ENCODE data around the gene FCHSD2.
"Not testable (repeated sequence)": the region's sequence is repeated elsewhere in the genome, so short reads cannot be mapped to it uniquely, and the experiment has no call there.

FCHSD2 gene

GRCh38 chr11:73061434-73061833, 80.7 kb downstream of the FCHSD2 start:
- not testable (repeated sequence) for DNase-seq (ENCODE audit: low read depth, low spot score)

- DNase-seq (ENCODE audit: low read depth, low spot score) = no peak
These were observed 82.2 kb downstream of the FCHSD2 start for GRCh38 chr11:73059915-73060314.

GRCh38 chr11:73058989-73059674, 83.0 kb downstream of the FCHSD2 start:
- no peak for DNase-seq (ENCODE audit: low read depth, low spot score)

- DNase-seq (ENCODE audit: low read depth, low spot score) = no peak
These were observed 86.3 kb downstream of the FCHSD2 start for GRCh38 chr11:73055655-73056354.

GRCh38 chr11:73055002-73055401, 87.1 kb downstream of the FCHSD2 start:
- no peak for DNase-seq (ENCODE audit: low read depth, low spot score)

- DNase-seq (ENCODE audit: low read depth, low spot score) = no peak
These were observed 88.2 kb downstream of the FCHSD2 start for GRCh38 chr11:73053964-73054363.

GRCh38 chr11:73048446-73048845, 93.7 kb downstream of the FCHSD2 start:
- DNase-seq (ENCODE audit: low read depth, low spot score) = no peak

DNA sequence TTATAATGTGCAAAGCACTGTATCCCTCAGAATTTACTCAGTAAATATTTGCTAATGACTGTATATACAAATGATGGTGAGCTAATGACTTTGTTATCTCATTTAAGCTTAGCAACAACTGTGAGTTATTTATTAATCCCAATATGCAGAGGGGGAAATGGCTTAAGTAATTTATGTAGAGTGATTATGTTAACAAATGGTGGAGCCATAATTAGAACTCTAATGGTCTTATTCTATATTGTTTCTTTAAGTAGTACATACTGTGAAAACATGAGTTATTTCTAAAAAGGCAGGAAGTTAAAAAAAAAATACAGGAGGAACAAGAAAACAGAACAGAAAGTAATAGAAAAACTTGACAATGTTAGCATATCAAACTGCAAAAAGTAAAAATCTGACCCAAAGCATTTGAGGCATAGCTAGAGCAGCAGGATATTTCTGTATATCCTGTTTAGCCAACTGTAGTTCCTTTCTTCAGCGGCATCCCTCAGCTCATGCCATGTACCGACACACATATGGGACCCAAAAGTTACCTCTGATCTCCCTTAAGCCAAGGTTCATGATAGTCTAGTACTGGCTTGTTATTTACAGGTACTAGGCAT, 94.2 kb downstream of the FCHSD2 start:
- DNase-seq (ENCODE audit: low read depth, low spot score) = no peak

GRCh38 chr11:73040046-73040445, 102.1 kb downstream of the FCHSD2 start:
- DNase-seq (ENCODE audit: low read depth, low spot score) = no peak

- peak; percentile 1 for DNase-seq (ENCODE audit: low read depth, low spot score)
These were observed 107.3 kb downstream of the FCHSD2 start for GRCh38 chr11:73034777-73035176.

- no peak for DNase-seq (ENCODE audit: low read depth, low spot score)
These were observed 107.8 kb downstream of the FCHSD2 start for GRCh38 chr11:73034331-73034730.

GRCh38 chr11:73030130-73030529, 112.0 kb downstream of the FCHSD2 start:
- no peak for DNase-seq (ENCODE audit: low read depth, low spot score)

DNA sequence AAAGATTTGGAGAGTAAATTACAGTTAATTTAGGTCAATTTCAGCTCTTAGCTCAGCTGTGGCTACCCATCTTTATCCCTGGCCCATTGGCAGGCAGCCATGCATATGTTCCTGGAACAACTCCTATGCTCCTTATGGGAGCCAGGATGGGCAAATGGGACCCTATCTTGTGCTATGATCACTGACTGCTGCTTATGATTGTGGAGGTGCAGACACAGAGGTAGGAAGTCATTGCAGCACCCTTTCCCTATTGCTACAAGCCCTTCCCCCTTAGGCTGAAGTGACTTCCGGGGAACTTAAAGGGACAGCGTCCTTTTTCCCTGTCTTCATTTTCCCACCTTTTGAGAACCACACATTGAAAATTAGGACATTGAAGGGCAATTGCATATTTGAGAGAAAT, 112.7 kb downstream of the FCHSD2 start:
- no peak for DNase-seq (ENCODE audit: low read depth, low spot score)

DNA sequence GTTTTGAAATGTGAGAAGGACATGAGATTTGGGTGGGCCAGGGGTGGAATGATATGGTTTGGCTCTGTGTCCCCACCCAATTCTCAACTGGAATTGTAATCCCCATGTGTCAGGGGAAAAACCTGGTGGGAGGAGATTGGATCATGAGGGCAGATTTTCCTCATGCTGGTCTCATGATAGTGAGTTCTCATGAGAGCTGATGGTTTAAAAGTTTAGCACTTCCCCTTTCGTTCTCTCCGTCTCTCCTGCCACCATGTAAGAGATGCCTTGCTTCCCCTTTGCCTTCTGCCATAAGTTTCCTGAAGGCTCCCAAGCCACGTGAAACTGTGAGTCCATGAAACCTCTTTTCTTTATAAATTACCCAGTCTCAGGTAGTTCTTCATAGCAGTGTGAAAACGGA, 113.5 kb downstream of the FCHSD2 start:
- no peak for DNase-seq (ENCODE audit: low read depth, low spot score)

DNA sequence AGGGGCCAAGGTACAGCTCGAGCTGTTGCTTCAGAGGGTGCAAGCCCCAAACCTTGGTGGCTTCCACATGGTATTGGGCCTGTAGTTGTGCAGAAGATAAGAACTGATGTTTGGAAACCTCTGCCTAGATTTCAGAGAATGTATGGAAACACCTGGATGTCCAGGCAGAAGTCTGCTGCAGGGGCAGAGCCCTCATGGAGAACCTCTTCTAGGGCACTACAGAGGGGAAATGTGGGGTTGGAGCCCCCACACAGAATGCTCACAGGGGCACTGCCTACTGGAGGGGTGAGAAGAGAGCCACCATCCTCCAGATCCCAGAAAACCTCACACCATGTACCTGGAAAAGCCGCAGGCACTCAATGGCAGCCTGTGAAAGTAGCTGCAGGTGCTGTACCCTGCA, 114.3 kb downstream of the FCHSD2 start:
- DNase-seq (ENCODE audit: low read depth, low spot score) = not testable (repeated sequence)

GRCh38 chr11:73024639-73025038, 117.5 kb downstream of the FCHSD2 start:
- DNase-seq (ENCODE audit: low read depth, low spot score) = no peak

- no peak for DNase-seq (ENCODE audit: low read depth, low spot score)
These were observed 122.1 kb downstream of the FCHSD2 start for GRCh38 chr11:73019996-73020395.

DNA sequence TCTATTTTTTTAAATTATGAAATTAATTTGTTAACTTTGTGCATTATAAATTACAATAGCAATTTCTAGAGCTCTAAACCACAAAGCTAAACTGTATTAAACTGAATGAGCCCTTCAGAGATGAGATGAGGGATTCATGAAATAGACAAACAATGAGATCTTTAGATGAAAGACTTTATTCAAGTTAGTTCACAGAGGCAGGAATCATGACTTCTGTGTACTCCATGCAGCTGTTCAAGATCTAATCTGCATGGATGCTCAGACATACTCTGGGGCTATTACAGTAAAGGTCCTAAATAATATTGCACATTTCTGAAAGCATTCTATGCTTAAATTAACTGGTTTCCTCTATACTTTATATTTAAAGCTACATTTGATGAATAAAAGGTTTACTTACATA, 122.7 kb downstream of the FCHSD2 start:
- no peak for DNase-seq (ENCODE audit: low read depth, low spot score)

DNA sequence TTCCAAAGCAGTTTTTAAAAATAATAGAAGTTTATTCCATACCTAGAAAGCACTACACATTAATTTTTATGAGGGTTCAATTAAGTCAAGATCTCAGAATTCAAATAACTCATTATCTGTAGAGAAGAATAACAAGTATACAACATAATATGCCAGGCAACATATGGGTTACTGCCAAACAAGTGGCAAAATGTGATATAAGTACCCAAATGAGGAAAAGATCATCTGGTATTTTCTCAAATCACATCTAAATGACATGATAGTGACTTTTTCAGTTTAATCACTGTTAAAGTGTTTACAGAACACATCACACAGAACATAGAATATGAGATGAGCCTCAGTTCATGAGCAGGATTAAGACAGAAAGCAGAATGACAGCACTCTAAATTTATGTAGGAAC, 123.3 kb downstream of the FCHSD2 start:
- DNase-seq (ENCODE audit: low read depth, low spot score) = no peak

- DNase-seq (ENCODE audit: low read depth, low spot score) = no peak
These were observed 124.9 kb downstream of the FCHSD2 start for GRCh38 chr11:73017024-73017751.

- no peak for DNase-seq (ENCODE audit: low read depth, low spot score)
These were observed 129.1 kb downstream of the FCHSD2 start for GRCh38 chr11:73013021-73013420.

DNA sequence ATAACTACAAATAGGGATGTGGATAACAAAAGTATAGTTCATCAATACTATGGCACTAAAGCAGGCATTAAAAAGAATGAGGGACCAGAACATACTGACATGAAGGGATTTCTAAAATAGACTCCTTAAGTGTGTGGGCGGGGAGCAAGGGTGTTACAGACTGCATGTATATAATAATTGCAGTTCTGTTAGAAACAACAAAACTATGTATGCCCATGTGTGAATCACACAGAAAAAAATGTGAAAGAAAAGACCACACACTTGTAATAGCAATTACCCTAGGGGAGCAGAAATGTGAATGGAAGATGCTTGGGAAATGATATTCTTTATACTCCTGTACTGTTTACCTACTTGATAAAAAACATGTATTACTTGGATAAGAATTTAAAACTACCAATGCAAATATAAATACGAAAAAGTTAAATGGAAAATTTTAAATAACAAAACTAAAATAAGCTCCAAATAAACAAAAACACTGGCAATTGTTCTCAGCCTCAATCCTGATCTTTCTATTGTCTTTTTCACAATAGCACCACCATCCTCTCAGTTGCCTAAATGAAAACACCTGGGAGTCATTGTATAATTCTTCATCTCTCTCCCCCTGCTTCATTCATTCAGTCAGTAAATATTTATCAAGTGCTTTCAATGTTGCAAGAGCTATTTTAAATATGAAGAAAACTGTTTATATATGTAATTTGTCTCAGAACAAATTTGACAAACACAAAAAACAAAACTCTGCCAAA, 129.8 kb downstream of the FCHSD2 start:
- no peak for DNase-seq (ENCODE audit: low read depth, low spot score)
